Measurements from ENCODE around the gene CAMTA1. TPM values are rescaled to one million over a fixed set of nuclear protein-coding genes. Genes with fewer than 3 reads are reported as not detected.

Gene CAMTA1
- total RNA-seq, 1 experiment from 2014 or later: 69.5 TPM

- no peak for TF ChIP-seq CTCF (IDR thresholded peaks at IDR 0.05 in 2 of 3, conservative IDR thresholded peaks at IDR 0.05 in 1 of 3; ENCODE audit: borderline replicate concordance in 1 of 3, insufficient read depth in 1 of 3, low read depth in 2 of 3, low read length in 2 of 3)
These were observed 254.5 kb downstream of the CAMTA1 start (continued) for GRCh38 chr1:7039590-7040220.

DNA sequence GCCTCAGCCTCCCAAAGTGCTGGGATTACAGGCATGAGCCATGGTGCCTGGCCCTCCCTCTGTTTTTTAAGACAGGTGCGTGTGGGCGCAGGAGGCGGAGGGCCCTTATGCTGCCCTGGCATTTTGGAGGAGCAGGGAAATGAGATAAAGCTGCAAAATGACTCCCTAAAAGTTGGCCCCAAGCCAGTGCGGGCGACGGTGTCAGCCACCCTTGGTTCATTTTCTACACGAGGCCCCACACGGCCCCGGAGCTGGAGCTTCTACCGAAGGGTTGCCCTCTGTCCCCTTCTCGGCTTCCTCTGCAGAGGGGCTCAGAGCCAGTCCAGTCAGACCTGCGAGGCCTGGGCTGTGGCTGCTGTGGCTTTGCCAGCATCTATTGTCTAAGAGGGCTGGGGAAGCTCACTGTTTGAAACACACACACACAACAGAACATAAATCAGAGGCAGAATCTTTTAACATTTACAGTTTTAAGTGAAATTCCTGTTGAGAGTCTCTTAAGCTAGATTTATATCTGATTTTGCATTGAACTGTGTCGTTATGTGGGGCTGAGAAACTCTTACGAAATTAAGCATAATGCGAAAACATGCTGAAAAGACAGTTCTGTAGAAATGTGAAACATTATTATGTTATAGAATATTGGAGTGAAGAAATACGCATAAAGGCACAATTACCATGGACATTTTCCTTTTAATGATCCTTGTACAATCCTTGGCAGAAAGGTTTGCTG, 255.9 kb downstream of the CAMTA1 start:
- H3K27me3 ChIP-seq (ENCODE audit: insufficient read depth, low read length): peaks cover 11% of the 10 kb centered on the region
- CTCF ChIA-PET: interaction anchor here (2.6 to 3.4 kb wide), 3 partner anchors 29 to 607 kb away, joined by 14 to 76 read pairs (median 24); no protein-coding TSS in a partner anchor
- H3K9me2 ChIP-seq (ENCODE audit: insufficient read depth): no peaks in the 10 kb centered on the region
- ATAC-seq (no peak), DNase-seq (ENCODE audit: low read depth, low spot score) (no peak)
- no peak overlapping the region for H3K4me3 ChIP-seq (replicated peaks in 1 of 2; ENCODE audit: low read depth in 1 of 2, low read length in 2 of 2)
- BruUV-seq (replicated peaks): no TSS peak
- H3K4me2 ChIP-seq (ENCODE audit: low read length): no peak overlapping the region
- H3K36me3 ChIP-seq (ENCODE audit: control insufficient read depth in 1 of 2, insufficient read depth in 2 of 2, low read length in 2 of 2): no peaks in the 10 kb centered on the region
- H2AFZ ChIP-seq (ENCODE audit: low read depth, low read length, poor library complexity, severe bottlenecking): no peak overlapping the region
- H3K9me3 ChIP-seq (ENCODE audit: control insufficient read depth in 1 of 2, insufficient read depth in 1 of 2, low read depth in 1 of 2, low read length in 2 of 2): no peaks in the 10 kb centered on the region
- POLR2A ChIA-PET: no interaction called here
- H3K27ac ChIP-seq (ENCODE audit: low read depth, low read length): no peak overlapping the region
- H3K4me1 ChIP-seq (ENCODE audit: control insufficient read depth in 1 of 2, insufficient read depth in 2 of 2, low read length in 2 of 2): no peaks in the 10 kb centered on the region
- intact Hi-C loops (cut with micrococcal nuclease): no loop called here
- no peaks in the 10 kb centered on the region for H4K20me1 ChIP-seq (ENCODE audit: insufficient read depth)
- RAD21 ChIA-PET (ENCODE audit: low non-redundant PET in 1 of 2, low total read pairs in 2 of 2, uncharacterized antibody in 2 of 2, unreplicated experiment in 2 of 2): no interaction called here
- H3K9ac ChIP-seq (ENCODE audit: low read length): no peak overlapping the region
- H3K79me2 ChIP-seq (ENCODE audit: insufficient read depth, low read length): no peaks in the 10 kb centered on the region
- TF ChIP-seq SP1 (IDR thresholded peaks at IDR 0.05; ENCODE audit: low read depth) (no peak), POLR2A (IDR thresholded peaks at IDR 0.05; ENCODE audit: borderline replicate concordance, extremely low read depth, insufficient read depth, insufficient read length) (no peak), TCF7L2 (IDR thresholded peaks at IDR 0.05; ENCODE audit: borderline replicate concordance, extremely low read depth, insufficient read depth, insufficient read length) (no peak), JUND (IDR thresholded peaks at IDR 0.05) (no peak), ZNF274 (IDR thresholded peaks at IDR 0.05; ENCODE audit: low read depth, low read length) (no peak), ZBTB33 (IDR thresholded peaks at IDR 0.05; ENCODE audit: extremely low read depth, insufficient replicate concordance, low read length) (no peak), CTCF (IDR thresholded peaks at IDR 0.05 in 2 of 3, conservative IDR thresholded peaks at IDR 0.05 in 1 of 3; ENCODE audit: borderline replicate concordance in 1 of 3, insufficient read depth in 1 of 3, low read depth in 2 of 3, low read length in 2 of 3) (no peak), EZH2 (IDR thresholded peaks at IDR 0.05) (no peak), RAD21 (IDR thresholded peaks at IDR 0.05; ENCODE audit: low read depth) (no peak), EZH2phosphoT487 (IDR thresholded peaks at IDR 0.05; ENCODE audit: borderline replicate concordance) (no peak)
- TF ChIP-seq, protein P1, sequence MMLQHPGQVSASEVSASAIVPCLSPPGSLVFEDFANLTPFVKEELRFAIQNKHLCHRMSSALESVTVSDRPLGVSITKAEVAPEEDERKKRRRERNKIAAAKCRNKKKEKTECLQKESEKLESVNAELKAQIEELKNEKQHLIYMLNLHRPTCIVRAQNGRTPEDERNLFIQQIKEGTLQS (IDR thresholded peaks at IDR 0.05): no peak

Measured in HCT116 (cell line).